HUES64 (cell line): ENCODE data around the gene GNG14.
"Not testable (repeated sequence)": the region's sequence is repeated elsewhere in the genome, so short reads cannot be mapped to it uniquely, and the experiment has no call there.

Experiments used
- H3K27ac ChIP-seq: 2 replicates; pipeline ENCODE4 v1.7.0; 2013; ENCODE audit warnings: low read depth, low read length, inconsistent platforms
- H3K27me3 ChIP-seq: 2 replicates; pipeline ENCODE4 v1.6.1; 2013; ENCODE audit warnings: mild to moderate bottlenecking, low read length; ENCODE audit not compliant: insufficient read depth
- H3K36me3 ChIP-seq: 2 replicates; pipeline ENCODE4 v1.6.1; 2013; ENCODE audit warnings: mild to moderate bottlenecking, low read length; ENCODE audit not compliant: insufficient read depth
- H3K4me1 ChIP-seq: 2 replicates; pipeline ENCODE4 v1.6.1; 2013; ENCODE audit warnings: mild to moderate bottlenecking, low read length, moderate library complexity; ENCODE audit not compliant: insufficient read depth
- H3K4me3 ChIP-seq: 2 replicates; pipeline ENCODE4 v1.5.1; 2013; ENCODE audit warnings: mild to moderate bottlenecking, low read length, moderate library complexity
- H3K9ac ChIP-seq: 2 replicates; pipeline ENCODE4 v1.6.1; 2013; ENCODE audit warnings: mild to moderate bottlenecking, low read depth, low read length
- H3K9me3 ChIP-seq: 2 replicates; pipeline ENCODE4 v1.6.1; 2013; ENCODE audit warnings: low read depth, low read length; ENCODE audit not compliant: insufficient read depth
- WGBS: fragments of 150-250, 120-280 bp; methylation state at CpG from one replicate; pipeline ENCODE4 v1.1.7; 2013; ENCODE audit warnings: missing lambda C conversion rate; 5-methylcytosine and 5-hydroxymethylcytosine counted together

GNG14 gene

GRCh38 chr19:12697425-12697824 is 9.6 kb downstream of the GNG14 start:
- not testable (repeated sequence) for H3K9me3 ChIP-seq, H3K27ac ChIP-seq, H3K27me3 ChIP-seq, H3K9ac ChIP-seq, H3K4me1 ChIP-seq
- H3K4me3 ChIP-seq, result peak overlapping the region; percentile 82; the same call in 1 of the 2 replicates
- WGBS, result 96% methylated on average over 22 of the region's 22 CpGs
- H3K36me3 ChIP-seq, result peaks cover 46% of the 10 kb centered on the region

DNA sequence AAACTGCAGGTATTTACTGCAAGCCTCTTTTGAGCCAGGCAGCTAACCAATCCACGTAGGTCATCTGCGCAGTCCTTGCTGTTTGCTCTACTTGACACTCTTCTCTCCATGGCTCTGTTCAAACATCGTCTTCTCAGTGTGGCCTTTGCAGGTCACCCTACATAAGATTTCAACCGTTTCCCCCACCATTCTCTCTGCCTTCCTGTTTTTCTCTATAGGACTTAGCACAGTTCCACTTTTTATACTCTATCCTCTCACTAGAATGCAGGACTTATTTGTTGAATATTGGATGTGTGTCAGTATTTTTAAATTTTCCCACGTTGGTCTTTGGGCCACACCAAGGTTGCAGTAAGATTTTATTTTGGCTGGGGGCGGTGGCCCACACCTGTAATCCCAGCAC is 10.3 kb downstream of the GNG14 start:
- Histone ChIP-seq H3K4me3 (no peak overlapping the region), H3K4me1 (0 out of 2 replicates have a peak, but pooled peaks cover 4% of the 10 kb centered on the region), H3K9ac (no peak overlapping the region), H3K36me3 (peaks cover 48% of the 10 kb centered on the region), H3K27ac (no peak overlapping the region), H3K27me3 (no peaks in the 10 kb centered on the region), H3K9me3 (no peaks in the 10 kb centered on the region)
- 90% methylated on average over 6 of the region's 6 CpGs for WGBS

DNA sequence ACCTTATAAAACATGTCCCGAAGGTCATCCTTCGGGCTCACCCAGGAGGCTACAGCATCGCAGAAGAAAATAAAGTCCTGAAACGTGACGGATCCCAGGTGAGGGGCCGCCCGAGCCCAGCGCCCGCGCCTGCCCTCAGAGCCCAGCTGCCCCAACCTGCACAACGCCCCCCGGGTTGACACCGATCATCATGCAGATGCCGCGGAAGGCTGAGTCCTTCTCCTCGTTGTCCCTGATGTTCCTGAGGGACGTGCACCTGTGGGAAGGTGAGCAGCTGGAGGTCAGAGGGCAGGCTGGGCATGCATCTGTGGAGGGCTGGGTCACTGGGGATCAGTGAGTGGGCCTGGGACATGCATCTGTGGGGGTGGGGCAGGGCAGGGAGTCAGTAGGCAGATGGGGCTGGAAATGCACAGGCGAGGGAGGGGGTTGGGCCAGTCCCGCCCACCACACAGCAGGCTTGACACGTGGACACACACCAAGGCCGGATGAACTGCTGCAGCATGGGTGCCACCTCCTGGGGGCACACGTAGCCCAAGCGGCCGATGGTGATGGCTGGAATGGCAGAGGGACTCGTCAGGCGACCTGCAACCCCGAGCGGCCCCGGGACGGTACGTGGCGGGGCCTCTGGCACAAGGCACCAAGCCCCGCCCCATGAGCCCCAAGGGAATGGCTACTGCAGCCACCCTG is 13.9 kb downstream of the GNG14 start:
- peaks cover 83% of the 10 kb centered on the region for H3K36me3 ChIP-seq
- 96% methylated on average over 33 of the region's 33 CpGs for WGBS
- no peak overlapping the region for H3K9ac ChIP-seq
- no peak overlapping the region for H3K27ac ChIP-seq
- no peaks in the 10 kb centered on the region for H3K9me3 ChIP-seq
- H3K4me1 ChIP-seq, result 0 out of 2 replicates have a peak, but pooled peaks cover 4% of the 10 kb centered on the region
- H3K27me3 ChIP-seq, result no peaks in the 10 kb centered on the region
- no peak overlapping the region for H3K4me3 ChIP-seq

DNA sequence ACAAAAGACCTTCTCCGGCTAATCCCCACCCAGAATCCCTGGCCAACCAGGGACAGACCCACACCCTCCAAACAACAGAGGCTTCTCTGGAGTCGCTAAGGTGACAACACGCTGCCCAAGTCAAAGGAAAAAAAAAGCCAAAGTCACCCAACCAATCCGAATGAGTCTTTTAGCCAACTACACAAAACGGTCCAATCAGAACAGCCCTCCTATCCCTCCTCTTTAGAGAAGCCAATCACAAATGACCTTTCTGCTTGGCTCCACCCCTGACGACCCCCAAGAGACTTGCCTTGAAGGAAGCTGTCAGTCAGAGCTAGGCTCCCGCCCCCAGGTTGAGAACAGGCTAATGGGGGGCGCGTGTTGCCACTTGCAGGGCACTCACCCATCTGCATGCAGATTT is 15.2 kb downstream of the GNG14 start:
- Histone ChIP-seq H3K36me3 (peaks cover 92% of the 10 kb centered on the region), H3K4me3 (no peak overlapping the region), H3K4me1 (0 out of 2 replicates have a peak, but pooled peaks cover 4% of the 10 kb centered on the region), H3K27me3 (no peaks in the 10 kb centered on the region), H3K27ac (peak overlapping the region; percentile 20; the same call in 1 of the 2 replicates), H3K9ac (no peak overlapping the region), H3K9me3 (no peaks in the 10 kb centered on the region)
- WGBS, result 57% methylated on average over 9 of the region's 9 CpGs

DNA sequence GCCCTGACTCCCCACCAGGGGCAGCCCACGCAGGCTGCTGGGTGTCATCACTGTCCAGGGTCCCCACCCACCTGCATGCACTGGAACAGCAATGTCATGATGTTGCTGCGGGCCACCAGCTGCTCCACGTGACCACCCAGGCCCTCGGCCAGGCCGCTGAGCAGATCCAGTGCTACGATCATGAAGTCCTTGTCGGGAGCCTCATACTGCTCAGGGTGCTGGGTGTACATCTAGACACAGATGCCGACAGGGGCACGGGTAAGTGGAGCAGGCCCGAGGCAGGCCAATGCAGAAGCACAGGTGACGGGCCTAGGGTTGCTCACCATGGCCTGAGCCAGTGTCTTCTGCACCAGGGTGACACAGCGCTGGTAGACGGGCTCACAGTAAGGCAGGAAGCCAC is 17.4 kb downstream of the GNG14 start:
- 94% methylated on average over 13 of the region's 13 CpGs for WGBS
- no peak overlapping the region for H3K4me3 ChIP-seq
- H3K27ac ChIP-seq, result no peak overlapping the region
- peaks cover 96% of the 10 kb centered on the region for H3K36me3 ChIP-seq
- 0 out of 2 replicates have a peak, but pooled peaks cover 4% of the 10 kb centered on the region for H3K4me1 ChIP-seq
- H3K27me3 ChIP-seq, result no peaks in the 10 kb centered on the region
- no peak overlapping the region for H3K9ac ChIP-seq
- H3K9me3 ChIP-seq, result no peaks in the 10 kb centered on the region

GRCh38 chr19:12705654-12706331 is 18.0 kb downstream of the GNG14 start:
- Histone ChIP-seq H3K27me3 (no peaks in the 10 kb centered on the region), H3K9ac (no peak overlapping the region), H3K4me1 (0 out of 2 replicates have a peak, but pooled peaks cover 4% of the 10 kb centered on the region), H3K9me3 (no peaks in the 10 kb centered on the region), H3K27ac (no peak overlapping the region), H3K4me3 (no peak overlapping the region), H3K36me3 (peaks cover 96% of the 10 kb centered on the region)
- WGBS, result 95% methylated on average over 29 of the region's 29 CpGs

DNA sequence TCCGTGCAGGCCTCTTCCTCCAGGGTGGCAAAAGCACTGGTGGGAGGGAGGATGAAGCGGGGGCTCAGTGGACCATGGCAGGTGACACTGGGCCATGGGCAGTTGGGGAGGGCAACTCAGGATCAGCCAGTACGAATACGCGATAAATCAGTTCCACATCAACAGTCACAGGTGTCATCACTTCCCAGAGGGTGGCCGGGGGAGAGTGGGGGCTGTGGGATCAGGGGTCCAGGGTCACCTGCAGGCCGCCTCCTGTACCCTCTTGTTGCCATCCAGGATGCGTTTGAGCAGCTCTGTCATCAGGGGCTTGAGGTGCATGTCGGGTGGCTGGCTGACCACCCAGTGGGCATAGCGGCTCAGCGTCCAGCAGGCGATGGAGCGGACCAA is 18.5 kb downstream of the GNG14 start:
- H3K27me3 ChIP-seq, result no peaks in the 10 kb centered on the region
- no peak overlapping the region for H3K4me3 ChIP-seq
- peaks cover 96% of the 10 kb centered on the region for H3K36me3 ChIP-seq
- 96% methylated on average over 13 of the region's 13 CpGs for WGBS
- no peak overlapping the region for H3K9ac ChIP-seq
- no peak overlapping the region for H3K27ac ChIP-seq
- no peaks in the 10 kb centered on the region for H3K9me3 ChIP-seq
- H3K4me1 ChIP-seq, result 0 out of 2 replicates have a peak, but pooled peaks cover 4% of the 10 kb centered on the region

GRCh38 chr19:12708641-12709040 is 20.8 kb downstream of the GNG14 start:
- Histone ChIP-seq H3K36me3 (peaks cover 94% of the 10 kb centered on the region), H3K4me1 (no peaks in the 10 kb centered on the region), H3K9ac (no peak overlapping the region), H3K4me3 (no peak overlapping the region), H3K27ac (no peak overlapping the region), H3K9me3 (no peaks in the 10 kb centered on the region), H3K27me3 (no peaks in the 10 kb centered on the region)
- 94% methylated on average over 8 of the region's 8 CpGs for WGBS

GRCh38 chr19:12711187-12711586 is 23.4 kb downstream of the GNG14 start:
- Histone ChIP-seq H3K27me3 (no peaks in the 10 kb centered on the region), H3K4me3 (no peak overlapping the region), H3K9me3 (no peaks in the 10 kb centered on the region), H3K9ac (no peak overlapping the region), H3K27ac (no peak overlapping the region), H3K4me1 (no peaks in the 10 kb centered on the region), H3K36me3 (peaks cover 94% of the 10 kb centered on the region)
- 97% methylated on average over 17 of the region's 17 CpGs for WGBS

- peaks cover 93% of the 10 kb centered on the region for H3K36me3 ChIP-seq
- WGBS, result 64% methylated on average over 12 of the region's 14 CpGs
- not testable (repeated sequence) for H3K4me1 ChIP-seq, H3K4me3 ChIP-seq, H3K27ac ChIP-seq, H3K27me3 ChIP-seq, H3K9me3 ChIP-seq, H3K9ac ChIP-seq
These were observed 24.3 kb downstream of the GNG14 start for GRCh38 chr19:12712077-12712476.

DNA sequence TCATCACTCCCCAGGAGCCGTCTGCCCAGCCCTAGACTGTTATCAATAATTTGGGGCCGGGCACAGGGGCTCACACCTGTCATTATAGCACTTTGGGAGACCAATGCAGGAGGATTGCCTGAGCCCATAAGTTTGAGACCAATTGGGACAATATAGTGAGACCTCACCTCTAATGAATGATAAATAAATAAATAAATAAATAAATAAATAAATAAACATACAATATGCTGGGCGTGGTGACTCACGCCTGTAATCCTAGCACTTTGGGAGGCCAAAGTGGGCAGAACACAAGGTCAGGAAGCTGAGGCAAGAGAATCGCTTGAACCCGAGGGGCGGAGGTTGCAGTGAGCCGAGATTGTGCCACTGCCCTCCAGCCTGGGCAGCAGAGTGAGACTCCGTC is 25.5 kb downstream of the GNG14 start:
- not testable (repeated sequence) for H3K9ac ChIP-seq, H3K27me3 ChIP-seq, H3K27ac ChIP-seq, H3K4me3 ChIP-seq, H3K4me1 ChIP-seq, H3K9me3 ChIP-seq
- peaks cover 91% of the 10 kb centered on the region for H3K36me3 ChIP-seq
- WGBS, result 94% methylated on average over 9 of the region's 9 CpGs
